Pons (tissue), 1 donor: ENCODE results near the gene RNFT2.

ENCODE experiments used
- DNase-seq: peaks from one replicate; pipeline ENCODE4 v3.0.0-alpha.2; 2016; ENCODE audit warnings: low spot score

RNFT2 gene, protein sequence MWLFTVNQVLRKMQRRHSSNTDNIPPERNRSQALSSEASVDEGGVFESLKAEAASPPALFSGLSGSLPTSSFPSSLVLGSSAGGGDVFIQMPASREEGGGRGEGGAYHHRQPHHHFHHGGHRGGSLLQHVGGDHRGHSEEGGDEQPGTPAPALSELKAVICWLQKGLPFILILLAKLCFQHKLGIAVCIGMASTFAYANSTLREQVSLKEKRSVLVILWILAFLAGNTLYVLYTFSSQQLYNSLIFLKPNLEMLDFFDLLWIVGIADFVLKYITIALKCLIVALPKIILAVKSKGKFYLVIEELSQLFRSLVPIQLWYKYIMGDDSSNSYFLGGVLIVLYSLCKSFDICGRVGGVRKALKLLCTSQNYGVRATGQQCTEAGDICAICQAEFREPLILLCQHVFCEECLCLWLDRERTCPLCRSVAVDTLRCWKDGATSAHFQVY

GRCh38 chr12:116737774-116738657, at the start of gene RNFT2, which contains the start of gene SPRING1:
Gene RNFT2 (plus strand): TSS chr12:116738315. CDS start chr12:116740498, 2,183 bp downstream.
Gene SPRING1 (minus strand): TSS chr12:116738069. CDS start chr12:116737900, 169 bp downstream.
- DNase-seq, result peak; percentile 99

DNA sequence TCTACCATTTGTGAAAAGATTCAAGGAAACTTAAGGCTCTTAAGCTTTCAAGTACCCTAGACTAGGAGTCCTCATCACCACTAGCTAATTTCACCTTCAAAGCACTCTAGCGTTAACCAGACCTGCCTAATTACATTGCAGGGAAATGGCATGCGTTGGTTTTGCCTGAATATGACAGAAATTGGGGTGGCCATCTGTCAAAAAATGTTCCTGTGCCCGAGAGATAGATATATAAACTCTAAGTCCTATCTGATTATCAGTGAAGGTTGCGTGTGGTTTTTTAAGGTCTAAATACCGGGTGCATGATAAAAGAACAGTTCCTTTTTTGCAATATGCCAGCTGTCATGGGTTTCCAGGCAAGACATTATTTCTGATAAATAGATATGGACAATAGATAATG, 48.6 kb upstream of the RNFT2 start:
- no peak for DNase-seq

GRCh38 chr12:116689979-116690744, 48.0 kb upstream of the RNFT2 start:
- DNase-seq, result no peak

GRCh38 chr12:116691205-116691604, 46.9 kb upstream of the RNFT2 start:
- DNase-seq, result no peak

- DNase-seq, result no peak
These were observed 46.5 kb upstream of the RNFT2 start for GRCh38 chr12:116691636-116692035.

DNA sequence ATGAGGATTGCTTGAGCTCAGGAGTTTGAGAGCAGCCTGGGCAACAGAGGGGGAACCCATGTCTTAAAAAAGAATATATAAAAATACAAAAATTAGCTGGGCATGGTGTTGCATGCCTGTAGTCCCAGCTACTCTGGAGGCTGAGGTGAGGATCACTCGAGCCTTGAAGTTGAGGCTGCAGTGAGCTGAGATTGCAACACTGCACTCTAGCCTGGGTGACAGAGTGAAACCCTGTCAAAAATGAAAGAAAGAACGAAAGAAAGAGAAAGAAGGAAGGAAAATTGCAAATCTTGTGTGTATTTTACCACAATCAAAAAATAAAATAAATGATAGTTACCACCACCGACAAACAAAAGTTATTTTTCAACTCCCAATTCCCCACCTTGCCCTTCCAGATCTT, 45.5 kb upstream of the RNFT2 start:
- DNase-seq, result no peak

- no peak for DNase-seq
These were observed 44.6 kb upstream of the RNFT2 start for GRCh38 chr12:116693286-116694227.

DNA sequence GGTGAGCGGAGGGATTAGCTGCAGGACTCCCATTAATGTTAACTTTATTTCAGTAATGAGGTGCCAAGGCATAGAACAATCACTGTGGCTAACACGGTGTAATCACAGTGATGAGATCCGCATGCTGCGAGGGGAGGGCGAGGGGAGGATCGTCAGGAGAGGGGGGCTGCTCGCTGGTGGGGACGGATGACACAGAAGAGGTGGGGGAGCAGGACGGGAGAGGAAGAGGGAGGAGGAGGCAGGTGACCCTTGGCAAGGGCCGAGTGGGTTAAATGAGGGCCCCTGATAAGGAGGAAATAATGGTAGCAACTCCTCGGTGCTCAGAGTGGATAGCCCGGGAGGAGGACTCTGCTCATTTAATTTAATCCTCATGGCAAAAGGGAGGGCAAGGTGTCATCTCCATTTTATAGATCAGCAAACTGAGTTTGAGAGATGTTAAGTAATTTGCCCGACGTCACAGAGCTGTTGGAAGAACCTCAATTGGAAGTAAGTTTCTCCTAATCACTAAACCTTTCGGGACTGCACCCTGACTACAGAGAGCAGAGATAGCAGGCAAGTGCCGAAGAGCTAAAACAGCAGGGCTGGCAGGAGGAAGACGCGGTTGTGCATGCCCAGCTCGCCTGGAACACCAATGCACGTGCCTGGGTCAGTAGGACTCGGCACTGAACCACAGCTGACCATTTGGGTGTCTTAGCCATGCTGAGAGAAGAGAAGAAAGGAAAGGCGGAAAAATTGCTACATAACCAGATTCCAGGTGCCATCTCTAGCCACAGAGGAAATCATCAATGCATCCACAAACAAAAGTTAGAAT, 43.3 kb upstream of the RNFT2 start:
- DNase-seq, result no peak

DNA sequence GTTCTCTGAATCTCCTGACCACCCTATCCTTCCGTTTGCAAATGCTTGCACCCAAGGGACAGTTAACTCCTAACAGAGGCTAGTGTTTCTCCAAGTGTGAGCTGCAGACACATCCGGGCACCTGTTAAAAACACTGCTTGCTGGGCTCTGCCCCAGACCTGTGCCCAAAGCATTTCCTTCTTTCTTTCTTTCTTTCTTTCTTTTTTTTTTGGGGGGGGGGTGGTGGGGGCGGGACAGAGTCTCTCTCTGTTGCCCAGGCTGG, 42.7 kb upstream of the RNFT2 start:
- DNase-seq, result no peak

DNA sequence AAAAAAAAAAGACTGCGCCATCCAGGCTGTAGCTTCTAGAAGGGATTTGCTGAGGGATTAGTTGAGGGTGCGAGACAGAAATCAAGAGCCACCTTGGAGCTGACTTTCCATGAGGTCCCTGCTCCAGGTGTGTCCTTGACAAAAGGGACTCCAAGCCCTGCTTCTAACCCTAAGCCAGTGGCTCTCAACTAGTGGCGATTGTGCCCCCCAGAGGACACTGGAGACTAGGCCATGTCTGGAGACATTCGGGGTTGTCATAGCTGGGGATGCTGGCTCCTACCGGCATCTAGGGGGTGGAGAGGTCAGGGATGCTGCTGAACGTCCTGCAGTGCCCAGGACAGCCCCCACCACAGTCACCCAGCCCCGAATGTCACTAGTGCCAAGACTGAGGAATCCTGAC, 40.8 kb upstream of the RNFT2 start:
- DNase-seq, result peak; percentile 32

GRCh38 chr12:116697716-116698115, 40.4 kb upstream of the RNFT2 start:
- DNase-seq, result no peak

DNA sequence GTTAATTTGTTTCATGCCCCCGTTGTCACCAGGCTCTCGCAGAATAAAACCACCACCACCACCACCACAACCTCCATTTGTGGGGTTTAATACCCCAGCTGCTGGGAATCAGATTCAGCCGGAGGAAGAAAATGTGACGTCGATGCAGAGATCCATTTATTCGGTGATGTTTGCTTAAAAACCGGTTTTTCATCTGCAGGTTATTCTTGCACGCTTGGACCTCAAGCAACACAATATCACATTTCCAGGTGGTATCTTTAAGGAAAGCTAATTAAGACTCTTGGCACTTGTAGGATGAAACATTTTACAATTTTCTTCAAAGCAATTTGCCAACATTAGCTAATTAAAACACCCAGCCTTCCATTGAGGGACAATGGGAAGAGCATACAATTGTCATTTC, 40.0 kb upstream of the RNFT2 start:
- DNase-seq, result no peak

- no peak for DNase-seq
These were observed 39.5 kb upstream of the RNFT2 start for GRCh38 chr12:116698554-116699075.

DNA sequence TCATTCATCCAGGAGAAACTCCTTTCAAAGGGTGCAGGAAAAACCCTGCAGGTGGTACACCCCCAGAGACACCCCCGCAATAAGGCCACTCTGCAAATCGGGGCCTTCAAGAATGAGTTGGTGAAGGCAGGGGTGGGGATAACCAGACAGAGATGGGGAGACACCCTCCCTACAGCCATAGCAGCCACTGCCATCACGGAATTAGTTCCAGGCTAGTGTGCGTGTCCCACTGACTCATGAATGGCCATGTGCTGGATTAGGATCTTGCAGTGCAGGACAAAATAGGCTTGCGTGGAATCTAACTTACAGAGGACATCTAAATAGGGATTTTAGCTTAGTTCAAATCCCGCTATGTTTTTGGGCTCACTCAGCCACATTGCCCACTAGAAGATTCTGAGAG, 38.0 kb upstream of the RNFT2 start:
- no peak for DNase-seq

DNA sequence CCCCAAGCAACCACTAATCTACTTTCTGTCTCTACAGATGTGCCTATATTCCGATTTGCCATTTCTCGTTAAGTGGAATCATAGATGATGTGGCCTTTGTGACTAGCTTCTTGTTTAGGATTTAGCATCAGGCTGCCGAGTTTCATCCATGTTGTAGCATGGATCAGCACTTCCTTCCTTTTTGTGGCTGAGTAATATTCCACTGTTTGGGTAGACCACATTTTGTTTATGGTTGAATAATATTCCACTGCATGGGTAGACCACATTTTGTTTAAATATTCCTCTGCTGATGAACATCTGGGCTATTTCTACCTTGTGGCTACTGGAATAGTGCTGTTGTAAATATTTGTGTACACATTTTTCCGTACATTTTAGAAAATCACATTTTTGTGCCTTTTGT, 36.7 kb upstream of the RNFT2 start:
- no peak for DNase-seq

DNA sequence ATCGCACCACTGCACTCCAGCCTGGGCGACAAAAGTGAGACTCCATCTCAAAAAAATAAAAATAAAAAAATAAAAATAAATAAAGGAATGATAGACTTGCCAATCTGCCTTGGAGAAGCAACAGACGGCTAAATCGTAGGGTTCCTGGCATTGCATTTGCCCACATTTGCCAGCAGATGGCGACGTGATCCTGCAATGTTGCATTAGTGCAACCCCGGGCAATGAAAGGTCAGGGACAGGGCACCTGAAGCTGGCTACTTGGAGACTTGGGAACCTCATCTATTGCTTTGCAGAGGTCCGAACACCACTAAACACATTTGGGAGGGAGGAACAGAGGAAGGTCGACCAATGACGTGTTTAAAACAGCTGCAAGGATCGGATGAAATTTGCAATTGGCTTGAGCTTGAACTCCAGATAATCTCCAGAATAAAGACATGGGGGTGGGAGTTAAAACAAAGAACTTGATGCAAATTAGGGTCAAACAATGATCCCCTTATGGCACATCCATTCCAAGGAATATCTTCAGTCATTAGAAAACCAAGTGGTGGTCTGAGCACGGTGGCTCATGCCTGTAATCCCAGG, 34.8 kb upstream of the RNFT2 start:
- DNase-seq, result peak; percentile 81

- no peak for DNase-seq
These were observed 30.4 kb upstream of the RNFT2 start for GRCh38 chr12:116707751-116708150.

GRCh38 chr12:116708826-116709756, 29.0 kb upstream of the RNFT2 start:
- DNase-seq, result peak; percentile 97

DNA sequence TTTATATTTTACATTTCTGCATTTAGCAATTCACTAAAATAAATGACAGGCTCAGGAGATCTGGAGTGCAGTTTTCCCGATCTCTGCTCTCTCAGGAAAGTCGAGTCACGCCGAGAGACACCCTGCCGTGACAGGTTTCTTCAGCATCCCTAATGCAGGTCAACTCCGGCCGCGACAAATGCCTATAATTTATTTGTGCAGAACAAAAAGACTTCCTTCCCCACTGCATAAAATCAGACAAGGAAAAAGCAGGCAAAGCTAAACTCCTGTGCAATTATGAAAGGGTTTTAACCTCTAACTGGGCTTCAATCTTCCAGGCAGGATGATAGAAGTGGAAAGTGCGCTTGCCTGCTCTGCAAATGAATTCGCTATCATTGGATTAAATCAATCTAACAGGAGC, 28.3 kb upstream of the RNFT2 start:
- DNase-seq, result no peak
